HG02642 (cell line): ENCODE results near the gene CCDC122.
A peak's percentile ranks its signal among the peaks of the same experiment; 100 is the strongest.

Experiments used
- ATAC-seq: cut with Tn5 transposase; IDR thresholded peaks from one replicate; pipeline ENCODE4 v1.9.1; 2021; ENCODE audit warnings: mild to moderate bottlenecking; ENCODE audit not compliant: unreplicated experiment, poor library complexity

The CCDC122 gene

DNA sequence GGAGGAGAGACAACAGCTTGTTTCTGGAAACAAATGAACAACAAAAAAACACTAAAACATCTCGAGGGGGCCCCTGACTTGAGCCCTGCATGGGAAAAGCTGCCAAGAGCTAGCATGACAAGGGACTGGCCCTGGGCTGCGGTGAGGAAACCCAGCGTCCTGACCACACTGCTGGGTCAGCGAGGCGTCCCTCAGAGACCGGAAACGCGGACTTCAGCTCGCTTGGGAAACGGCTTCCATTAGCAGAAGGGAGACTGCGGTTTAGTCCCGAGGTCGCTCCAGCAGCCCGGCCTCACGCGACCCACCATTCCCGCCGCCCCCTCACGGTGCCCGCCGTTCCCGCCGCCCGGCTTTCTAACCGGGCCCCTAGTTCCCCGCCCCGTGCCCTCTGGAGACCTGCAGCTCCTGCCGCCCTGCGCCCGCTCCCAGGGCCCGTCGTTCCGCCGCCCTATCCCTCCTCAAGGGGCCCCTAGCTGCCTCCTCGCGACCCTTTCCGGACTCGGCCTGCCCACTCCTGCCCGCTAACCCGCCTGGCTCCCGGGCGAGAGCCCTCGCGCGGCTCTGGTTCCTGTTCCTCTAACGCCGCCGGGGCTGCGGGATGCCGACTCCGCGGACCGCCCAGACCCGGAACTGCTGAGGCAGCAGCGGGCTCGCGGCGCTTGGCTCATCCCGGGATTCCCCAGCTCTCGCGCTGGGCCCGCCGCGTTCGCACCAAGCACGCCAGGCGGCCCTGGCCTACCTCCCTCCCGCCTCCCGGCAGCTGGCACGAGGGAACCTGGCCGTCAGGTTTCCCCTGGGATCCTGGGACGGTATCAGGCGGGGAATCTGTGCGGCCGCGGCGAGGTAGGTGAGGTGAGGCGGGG lies at the start of gene CCDC122:
Gene CCDC122 (minus strand): TSS at position 849 of the 863 bp plus-strand sequence. CDS start 10,364 bp downstream, outside the sequence.
- ATAC-seq, result peak; percentile 84

DNA sequence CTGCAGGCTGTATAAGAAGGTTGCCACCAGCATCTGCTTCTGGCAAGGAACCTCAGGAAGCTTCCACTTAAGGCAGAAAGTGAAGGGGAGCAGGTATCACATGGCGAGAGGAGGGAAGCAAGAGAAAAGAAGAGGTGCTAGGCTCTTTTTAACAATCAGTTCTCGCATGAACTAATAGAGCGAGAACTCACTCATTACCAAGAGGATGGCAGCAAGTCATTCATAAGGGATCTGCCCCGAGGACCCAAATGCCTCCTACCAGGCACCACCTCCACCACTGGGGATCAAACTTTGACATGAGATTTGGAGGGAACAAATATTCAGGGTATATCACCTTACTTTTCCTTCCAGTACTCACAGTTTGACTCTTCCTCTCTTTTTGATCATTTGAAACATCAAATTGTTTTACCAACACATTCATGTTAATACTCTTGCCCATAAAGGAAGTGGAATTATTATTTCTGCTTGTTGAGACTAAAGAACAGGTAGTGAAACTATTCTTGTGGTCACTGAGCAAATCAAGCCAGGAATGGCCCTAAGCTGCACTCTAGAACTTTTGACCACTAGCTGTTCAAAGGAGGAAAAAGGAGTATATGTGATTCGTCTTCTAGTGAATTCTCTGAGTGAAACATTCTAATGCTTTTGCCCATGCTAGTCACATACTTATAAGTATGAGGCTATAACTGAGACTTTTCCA lies 45.2 kb upstream of the CCDC122 start:
- peak; percentile 63 for ATAC-seq

DNA sequence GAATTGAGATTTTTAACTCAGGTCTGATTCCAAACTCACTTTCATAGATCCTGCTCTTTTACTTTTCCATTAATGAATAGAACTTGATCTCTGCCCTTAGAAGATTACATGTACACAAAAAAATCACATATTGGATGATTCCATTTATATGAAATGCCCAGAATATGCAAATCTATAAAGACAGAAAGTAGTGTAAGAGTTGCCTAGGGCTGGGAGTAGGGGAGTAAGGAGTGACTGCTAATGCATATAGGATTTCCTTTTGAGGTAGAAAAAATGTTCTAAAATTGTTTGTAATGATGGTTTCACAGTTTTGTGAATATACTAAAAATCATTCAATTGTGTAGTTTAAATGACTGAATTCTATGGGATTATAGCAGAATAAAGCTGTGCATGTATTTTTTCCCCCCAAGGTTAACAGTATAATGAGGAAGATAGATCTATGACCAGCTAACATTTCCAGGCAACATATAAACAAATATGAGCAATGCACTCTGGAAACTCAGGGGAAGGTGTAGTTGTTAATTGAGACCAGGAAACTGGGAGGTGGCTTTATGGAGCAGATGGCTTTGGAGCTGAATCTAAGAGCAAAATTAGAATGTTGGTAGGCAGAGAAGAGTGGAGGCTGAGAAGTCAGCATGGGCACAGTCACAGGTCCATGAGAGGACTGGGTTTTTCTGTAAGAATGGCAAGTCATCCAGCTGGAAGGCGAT lies 41.6 kb upstream of the CCDC122 start:
- no peak for ATAC-seq

DNA sequence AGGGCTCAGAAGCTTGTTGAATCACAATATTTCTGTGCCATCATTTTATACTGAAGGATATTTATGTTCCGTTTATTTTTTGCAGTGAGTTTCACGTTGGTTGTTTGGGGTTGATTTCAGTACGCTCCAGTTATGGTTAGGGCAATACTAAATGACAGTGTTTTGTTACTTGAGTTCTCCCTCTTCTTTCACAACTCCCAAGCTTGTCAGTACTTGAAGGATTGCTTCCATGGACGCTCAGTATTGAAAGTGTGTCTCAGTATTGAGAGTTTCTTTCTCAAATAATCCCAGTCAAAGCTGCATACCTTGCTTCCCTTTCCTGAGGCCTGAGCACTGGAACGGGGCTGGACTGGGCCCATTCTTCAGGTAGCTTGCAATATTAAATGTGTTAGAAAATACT lies 39.1 kb upstream of the CCDC122 start:
- ATAC-seq, result no peak

- no peak for ATAC-seq
These were observed 37.3 kb upstream of the CCDC122 start for GRCh38 chr13:43916828-43917227.

DNA sequence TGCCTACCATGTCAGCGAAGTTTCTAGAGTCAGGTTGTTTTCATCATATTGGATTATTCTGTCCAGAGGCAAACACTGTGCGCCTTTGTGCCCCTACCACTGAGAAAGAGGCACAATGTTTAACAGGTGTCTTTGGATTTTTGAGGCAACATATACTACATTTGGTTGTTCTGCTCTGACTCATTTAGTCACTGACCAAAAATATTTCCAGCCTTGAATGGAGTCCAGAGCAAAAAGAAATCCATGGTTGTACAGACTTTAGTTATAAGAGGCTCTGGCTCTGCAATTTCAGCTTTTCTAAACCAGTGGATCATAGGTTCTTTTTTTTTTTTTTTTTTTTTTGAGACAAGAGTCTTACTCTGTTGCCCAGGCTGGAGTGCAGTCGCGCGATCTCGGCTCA lies 35.9 kb upstream of the CCDC122 start:
- no peak for ATAC-seq

- ATAC-seq, result no peak
These were observed 32.3 kb upstream of the CCDC122 start for GRCh38 chr13:43911871-43912270.

GRCh38 chr13:43911278-43911677 lies 31.7 kb upstream of the CCDC122 start:
- ATAC-seq, result no peak

DNA sequence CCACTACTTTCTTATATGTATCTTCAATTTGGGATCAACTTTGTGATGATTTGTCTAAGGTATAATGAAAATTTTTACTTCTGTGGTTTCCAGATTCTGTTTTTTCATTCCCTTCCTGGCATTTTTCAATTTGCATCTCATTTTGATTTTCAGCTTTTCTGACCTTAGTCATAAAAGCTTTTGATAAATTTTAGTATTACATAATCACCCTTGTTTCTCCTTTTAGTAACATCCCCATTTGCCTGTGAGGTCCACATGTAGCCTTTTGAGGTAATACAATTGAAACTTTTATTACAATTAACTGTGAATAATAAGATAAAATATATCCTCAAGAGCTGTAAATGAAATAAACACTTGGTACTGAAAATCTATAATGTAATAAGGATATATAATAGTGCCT lies 31.3 kb upstream of the CCDC122 start:
- ATAC-seq, result no peak

DNA sequence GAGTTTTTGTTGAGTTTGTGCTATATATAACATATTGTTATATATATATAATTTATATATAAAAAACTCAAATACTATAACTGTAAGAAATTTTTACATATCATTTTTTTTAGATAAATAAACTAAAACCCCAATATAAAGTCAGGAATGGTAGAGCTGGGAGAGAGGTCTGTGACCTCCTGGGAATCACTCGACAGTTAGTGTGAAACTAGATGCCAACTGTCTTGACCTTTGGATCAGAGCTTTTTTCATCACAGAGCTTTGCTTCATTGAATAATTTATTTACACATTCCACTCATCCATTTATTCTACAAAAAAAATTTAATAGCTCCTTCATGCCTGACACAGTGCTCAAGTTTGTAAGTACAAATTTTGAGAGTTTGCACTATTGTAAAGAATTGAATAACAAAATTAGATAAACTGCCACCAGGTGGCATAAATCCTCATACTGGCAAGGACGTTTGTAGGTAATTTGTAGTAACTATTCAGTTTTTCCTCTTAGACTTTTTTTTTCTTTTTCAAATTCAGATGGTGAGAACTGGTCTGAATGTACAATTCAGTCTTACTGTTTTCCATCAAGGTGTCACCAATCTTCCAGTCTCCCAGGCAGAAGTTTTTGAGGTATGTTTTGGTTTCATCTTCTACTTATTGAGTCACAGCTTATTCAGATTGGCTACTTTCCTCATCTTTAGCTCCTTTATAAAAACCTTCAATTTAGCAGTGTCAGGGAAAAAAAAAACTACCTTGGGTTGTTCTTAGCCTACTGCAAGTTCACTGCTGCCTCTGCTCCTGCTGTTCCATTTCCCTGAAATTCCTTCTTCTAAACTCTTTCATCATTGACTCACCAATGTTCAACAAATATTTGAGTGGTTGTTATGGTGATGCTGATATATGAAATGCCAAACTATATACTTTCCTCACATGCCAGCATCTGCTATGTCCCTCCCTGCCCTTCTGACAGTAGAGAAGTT lies 28.9 kb upstream of the CCDC122 start:
- no peak for ATAC-seq

- ATAC-seq, result no peak
These were observed 26.0 kb upstream of the CCDC122 start for GRCh38 chr13:43905435-43906031.

- no peak for ATAC-seq
These were observed 16.4 kb upstream of the CCDC122 start for GRCh38 chr13:43895940-43896339.

DNA sequence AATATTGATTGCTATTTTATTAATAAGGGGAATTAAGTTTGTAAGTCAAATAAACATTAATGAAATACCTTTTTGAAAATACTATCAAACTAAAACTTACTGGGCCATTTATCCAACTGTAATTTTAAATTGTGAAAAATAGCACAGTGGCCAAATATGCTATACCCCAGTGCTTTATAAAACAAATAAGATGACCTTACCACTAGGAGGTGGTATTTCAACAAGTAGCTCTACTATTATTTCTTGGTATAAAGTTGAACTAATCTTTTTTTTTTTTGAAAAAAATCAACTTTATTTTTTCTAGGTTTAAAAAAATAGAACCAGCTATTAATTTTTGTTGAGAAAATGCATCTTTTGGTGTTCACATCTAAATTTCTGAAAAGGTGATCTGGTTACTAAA lies 14.9 kb upstream of the CCDC122 start:
- ATAC-seq, result no peak

DNA sequence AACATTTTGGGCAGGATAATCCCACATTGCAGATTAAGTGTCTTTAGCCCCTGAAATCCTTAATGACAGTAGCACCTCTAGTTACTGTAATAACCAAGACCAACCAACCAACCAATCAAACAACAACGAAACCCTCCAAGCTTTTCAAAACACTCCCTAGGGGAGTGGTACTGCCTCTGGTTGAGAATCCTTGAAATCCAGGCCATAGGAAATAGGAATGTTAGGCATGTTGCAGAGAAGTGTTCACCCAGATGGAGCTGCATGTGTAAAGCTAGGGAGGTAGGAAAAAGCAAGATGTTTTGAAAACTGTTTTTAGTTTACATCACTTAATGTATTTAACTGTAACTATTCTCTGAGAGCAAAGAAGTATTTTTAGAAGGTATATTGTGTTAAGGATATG lies 4.7 kb upstream of the CCDC122 start:
- ATAC-seq, result no peak

DNA sequence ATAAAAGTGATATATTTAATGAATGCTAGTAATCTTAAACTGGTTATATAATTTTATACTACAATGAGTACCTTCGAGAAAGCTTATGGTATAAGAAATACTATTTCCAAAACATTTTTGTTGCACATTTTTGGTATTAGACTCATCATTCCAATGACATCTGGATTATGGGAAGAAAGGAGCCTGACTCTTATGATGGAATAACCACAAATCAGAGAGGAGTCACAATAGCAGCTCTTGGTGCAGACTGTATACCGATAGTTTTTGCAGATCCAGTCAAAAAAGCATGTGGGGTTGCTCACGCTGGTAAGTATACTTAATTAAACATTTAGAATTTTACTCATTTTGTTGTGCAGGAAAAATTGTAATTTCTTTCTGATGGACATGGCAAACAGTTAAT lies 4.1 kb upstream of the CCDC122 start:
- no peak for ATAC-seq

GRCh38 chr13:43881580-43881979 lies 2.0 kb upstream of the CCDC122 start:
- ATAC-seq, result no peak

DNA sequence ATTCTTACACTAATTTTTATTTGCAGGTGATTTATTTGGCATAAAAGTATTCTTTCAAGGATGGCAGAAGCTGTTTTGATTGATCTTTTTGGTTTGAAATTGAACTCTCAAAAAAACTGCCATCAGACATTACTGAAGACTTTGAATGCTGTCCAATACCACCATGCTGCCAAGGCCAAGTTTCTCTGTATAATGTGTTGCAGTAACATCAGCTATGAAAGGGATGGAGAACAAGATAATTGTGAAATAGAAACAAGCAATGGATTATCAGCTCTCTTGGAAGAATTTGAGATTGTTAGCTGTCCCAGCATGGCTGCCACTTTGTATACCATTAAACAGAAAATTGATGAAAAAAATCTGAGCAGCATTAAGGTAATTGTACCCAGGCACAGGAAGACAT lies 1.4 kb upstream of the CCDC122 start:
- no peak for ATAC-seq

DNA sequence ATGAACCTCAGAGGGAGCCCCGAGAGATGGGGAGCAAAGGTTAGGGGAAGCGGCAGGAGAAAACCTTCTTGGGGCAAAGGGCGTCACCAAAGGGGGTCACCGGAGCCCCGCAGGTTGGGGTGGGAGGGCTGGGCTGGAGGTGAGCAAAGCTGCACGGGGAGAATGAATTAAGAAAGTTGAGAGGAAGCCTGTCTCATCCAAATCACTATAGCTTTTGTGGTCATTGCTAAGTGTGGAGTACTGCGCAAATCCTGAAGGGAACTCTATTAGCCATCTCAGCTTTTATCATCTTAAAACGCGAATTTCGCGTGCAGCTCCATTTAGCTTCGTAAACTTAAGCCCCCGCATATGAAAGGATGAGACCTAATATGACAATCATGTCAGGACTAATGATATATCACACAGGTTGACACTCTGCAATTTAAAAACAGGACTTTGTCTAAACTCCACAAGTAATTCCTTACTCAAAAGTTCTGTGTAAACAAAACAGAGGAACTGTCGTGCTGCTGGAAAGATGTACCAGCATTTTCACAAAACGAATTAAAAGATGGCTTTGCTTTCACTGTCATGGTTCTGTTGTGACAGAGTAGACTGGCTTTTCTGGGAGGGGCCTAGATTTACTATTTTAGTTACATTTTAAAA lies 795 bp upstream of the CCDC122 start:
- no peak for ATAC-seq

GRCh38 chr13:43879755-43880181 lies 228 bp upstream of the CCDC122 start, which contains the start of gene LACC1:
Gene LACC1 (plus strand): TSS chr13:43879904. CDS start chr13:43880986, 1,082 bp downstream.
- peak; percentile 58 for ATAC-seq
